ENCODE results near the gene FAM131A.

DNA sequence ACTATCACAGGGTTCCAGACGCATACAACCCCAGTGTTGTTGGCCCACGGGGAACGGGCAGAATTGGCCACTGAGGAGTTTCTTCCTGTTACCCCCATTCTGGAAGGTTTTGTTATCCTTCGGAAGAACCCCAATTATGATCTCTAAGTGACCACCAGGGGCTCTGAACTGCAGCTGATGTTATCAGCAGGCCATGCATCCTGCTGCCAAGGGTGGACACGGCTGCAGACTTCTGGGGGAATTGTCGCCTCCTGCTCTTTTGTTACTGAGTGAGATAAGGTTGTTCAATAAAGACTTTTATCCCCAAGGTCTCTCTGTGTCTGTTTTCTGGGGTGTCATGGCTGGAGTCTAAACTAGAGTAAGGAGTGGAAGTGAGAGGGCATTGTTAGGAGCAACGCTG lies 28.7 kb upstream of the FAM131A start:
- no peak for TF ChIP-seq CTCF (IDR thresholded peaks at IDR 0.05; ENCODE audit: insufficient read depth, low read length)
- TF ChIP-seq POLR2AphosphoS5 (IDR thresholded peaks at IDR 0.05; ENCODE audit: low read depth), result no peak
- TF ChIP-seq, protein P1, sequence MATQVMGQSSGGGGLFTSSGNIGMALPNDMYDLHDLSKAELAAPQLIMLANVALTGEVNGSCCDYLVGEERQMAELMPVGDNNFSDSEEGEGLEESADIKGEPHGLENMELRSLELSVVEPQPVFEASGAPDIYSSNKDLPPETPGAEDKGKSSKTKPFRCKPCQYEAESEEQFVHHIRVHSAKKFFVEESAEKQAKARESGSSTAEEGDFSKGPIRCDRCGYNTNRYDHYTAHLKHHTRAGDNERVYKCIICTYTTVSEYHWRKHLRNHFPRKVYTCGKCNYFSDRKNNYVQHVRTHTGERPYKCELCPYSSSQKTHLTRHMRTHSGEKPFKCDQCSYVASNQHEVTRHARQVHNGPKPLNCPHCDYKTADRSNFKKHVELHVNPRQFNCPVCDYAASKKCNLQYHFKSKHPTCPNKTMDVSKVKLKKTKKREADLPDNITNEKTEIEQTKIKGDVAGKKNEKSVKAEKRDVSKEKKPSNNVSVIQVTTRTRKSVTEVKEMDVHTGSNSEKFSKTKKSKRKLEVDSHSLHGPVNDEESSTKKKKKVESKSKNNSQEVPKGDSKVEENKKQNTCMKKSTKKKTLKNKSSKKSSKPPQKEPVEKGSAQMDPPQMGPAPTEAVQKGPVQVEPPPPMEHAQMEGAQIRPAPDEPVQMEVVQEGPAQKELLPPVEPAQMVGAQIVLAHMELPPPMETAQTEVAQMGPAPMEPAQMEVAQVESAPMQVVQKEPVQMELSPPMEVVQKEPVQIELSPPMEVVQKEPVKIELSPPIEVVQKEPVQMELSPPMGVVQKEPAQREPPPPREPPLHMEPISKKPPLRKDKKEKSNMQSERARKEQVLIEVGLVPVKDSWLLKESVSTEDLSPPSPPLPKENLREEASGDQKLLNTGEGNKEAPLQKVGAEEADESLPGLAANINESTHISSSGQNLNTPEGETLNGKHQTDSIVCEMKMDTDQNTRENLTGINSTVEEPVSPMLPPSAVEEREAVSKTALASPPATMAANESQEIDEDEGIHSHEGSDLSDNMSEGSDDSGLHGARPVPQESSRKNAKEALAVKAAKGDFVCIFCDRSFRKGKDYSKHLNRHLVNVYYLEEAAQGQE (IDR thresholded peaks at IDR 0.05; ENCODE audit: insufficient replicate concordance, low read depth), result no peak
- no peak for TF ChIP-seq SPI1 (IDR thresholded peaks at IDR 0.05; ENCODE audit: borderline replicate concordance, low read depth)

Data from HL-60 (cell line).